Stomach (tissue), 9 donors: Measurements from ENCODE around the gene FCHO2. TPM values are rescaled to one million over a fixed set of nuclear protein-coding genes. Genes with fewer than 3 reads are reported as not detected.

Experiments
- DNase-seq, 2 donors: peaks; one replicate each; pipeline versions ENCODE4 v3.0.0 to v3.0.0-alpha.2; 2013 to 2019
- H3K27ac ChIP-seq, 5 donors: fragments of 200-600 bp in 4 of 5; sonication (generic) in 4 of 5; one replicate each; pipeline ENCODE4 v1.5.1; 2013 to 2019; ENCODE audit warnings: mild to moderate bottlenecking in 1 of 5, moderate library complexity in 1 of 5
- H3K27me3 ChIP-seq, 3 donors: fragments of 200-600 bp; sonication (generic); one replicate each; pipeline ENCODE4 v1.5.1; 2017 to 2019; ENCODE audit warnings: mixed run types in 1 of 3
- H3K36me3 ChIP-seq, 4 donors: fragments of 200-600 bp; sonication (generic); 1 replicate in 3 of 4; 2 replicates in 1 of 4; pipeline ENCODE4 v1.5.1; 2016 to 2019
- H3K4me1 ChIP-seq, 4 donors: fragments of 200-600 bp; sonication (generic); one replicate each; pipeline ENCODE4 v1.5.1; 2016 to 2019
- H3K4me3 ChIP-seq, 4 donors: fragments of 200-600 bp; sonication (generic) in 3 of 4; one replicate each; pipeline ENCODE4 v1.5.1; 2016 to 2019; ENCODE audit warnings: mild to moderate bottlenecking in 1 of 4
- H3K9me3 ChIP-seq, 4 donors: fragments of 200-600 bp; sonication (generic); one replicate each; pipeline ENCODE4 v1.5.1; 2016 to 2019
- EP300 ChIP-seq: sonication (generic); formaldehyde crosslinking; IDR thresholded peaks from one replicate; pipeline ENCODE4 v1.6.1; 2017; ENCODE audit warnings: antibody characterized with exemption
- POLR2A ChIP-seq, 4 donors: fragments of 450-650 bp; IDR thresholded peaks; one replicate each; pipeline ENCODE4 v1.6.1; 2016; ENCODE audit warnings: antibody characterized with exemption in 4 of 4, control low read depth in 2 of 4, mild to moderate bottlenecking in 1 of 4, moderate library complexity in 1 of 4
- POLR2AphosphoS5 ChIP-seq, 3 donors: sonication (generic); formaldehyde crosslinking; IDR thresholded peaks; one replicate each; pipeline ENCODE4 v1.6.1; 2016; ENCODE audit warnings: antibody characterized with exemption in 3 of 3
- WGBS, 5 donors: extraction: QIAGEN DNeasy Blood & Tissue Kit in 3 of 5; methylation state at CpG; one replicate each; pipeline versions ENCODE4 v1.1.5 to v1.1.7; 2013 to 2018; 5-methylcytosine and 5-hydroxymethylcytosine counted together
- intact Hi-C: fragments of 100-400 bp; cut with DNase I; formaldehyde crosslinking; loops from one replicate; pipeline ENCODE4 v1.15.1; 2023; ENCODE audit warnings: low total_unique reads
- polyA plus RNA-seq, 3 donors: library from polyadenylated mRNA; stranded (reverse); fragments of 200-250 nt; gene quantifications; one replicate each; pipeline ENCODE4 v1.2.3, GENCODE V29; 2013
- total RNA-seq, 5 donors: library from RNA; depleted of rRNA; stranded (reverse); fragments of >200 nt; gene quantifications; one replicate each; pipeline versions ENCODE4 v1.1.0 to v1.2.3, GENCODE V29; 2014 to 2016
- TF ChIP-seq, protein P1 (sequence below), 7 experiments: fragments of 450-650 bp in 4 of 7; fragments of 200-600 bp in 3 of 7; sonication (generic) in 3 of 7; IDR thresholded peaks; one replicate each; pipeline ENCODE4 v1.5.1; 2016 to 2019; ENCODE audit warnings: antibody characterized with exemption in 7 of 7, control low read depth in 2 of 7, mild to moderate bottlenecking in 1 of 7
- donor health status: healthy with polysubstance abuse.
- donor health status: Bipolar disorder and iron deficiency.
- donor health status: healthy.

The FCHO2 gene
- total and polyA plus RNA-seq, 8 donors: 6.9 to 46.1 (median 13.8) TPM

DNA sequence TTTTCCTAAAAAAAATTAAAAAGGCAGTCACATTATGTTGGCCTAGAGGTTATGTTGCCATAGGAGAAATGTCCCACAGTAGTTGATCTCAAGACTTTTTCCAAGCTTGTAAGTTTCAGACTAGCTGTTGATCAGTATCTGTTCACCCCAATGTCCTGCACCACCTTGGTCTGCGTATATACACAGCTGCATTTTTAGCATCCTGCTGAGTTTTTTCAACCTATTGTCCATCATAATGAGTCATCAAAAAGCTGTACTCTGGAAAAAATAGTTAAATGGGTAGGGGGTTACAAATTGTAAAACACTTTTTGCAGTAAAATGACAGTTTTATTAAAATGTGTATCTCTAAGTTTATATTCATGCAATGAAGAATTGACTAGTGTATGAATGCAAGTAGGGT, 111.4 kb downstream of the FCHO2 start:
- TF ChIP-seq, protein P1, sequence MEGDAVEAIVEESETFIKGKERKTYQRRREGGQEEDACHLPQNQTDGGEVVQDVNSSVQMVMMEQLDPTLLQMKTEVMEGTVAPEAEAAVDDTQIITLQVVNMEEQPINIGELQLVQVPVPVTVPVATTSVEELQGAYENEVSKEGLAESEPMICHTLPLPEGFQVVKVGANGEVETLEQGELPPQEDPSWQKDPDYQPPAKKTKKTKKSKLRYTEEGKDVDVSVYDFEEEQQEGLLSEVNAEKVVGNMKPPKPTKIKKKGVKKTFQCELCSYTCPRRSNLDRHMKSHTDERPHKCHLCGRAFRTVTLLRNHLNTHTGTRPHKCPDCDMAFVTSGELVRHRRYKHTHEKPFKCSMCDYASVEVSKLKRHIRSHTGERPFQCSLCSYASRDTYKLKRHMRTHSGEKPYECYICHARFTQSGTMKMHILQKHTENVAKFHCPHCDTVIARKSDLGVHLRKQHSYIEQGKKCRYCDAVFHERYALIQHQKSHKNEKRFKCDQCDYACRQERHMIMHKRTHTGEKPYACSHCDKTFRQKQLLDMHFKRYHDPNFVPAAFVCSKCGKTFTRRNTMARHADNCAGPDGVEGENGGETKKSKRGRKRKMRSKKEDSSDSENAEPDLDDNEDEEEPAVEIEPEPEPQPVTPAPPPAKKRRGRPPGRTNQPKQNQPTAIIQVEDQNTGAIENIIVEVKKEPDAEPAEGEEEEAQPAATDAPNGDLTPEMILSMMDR (IDR thresholded peaks at IDR 0.05): no peak
- TF ChIP-seq POLR2A (IDR thresholded peaks at IDR 0.05) (no peak), POLR2AphosphoS5 (IDR thresholded peaks at IDR 0.05) (no peak), EP300 (no peak)
- Histone ChIP-seq H3K27me3 (no peaks in the 10 kb centered on the region), H3K4me1 (no peaks in the 10 kb centered on the region), H3K4me3 (no peak overlapping the region), H3K9me3 (no peaks in the 10 kb centered on the region), H3K36me3 (peaks cover 10 to 56% (median 50%) of the 10 kb centered on the region in 4 donors), H3K27ac (no peak overlapping the region)
- no peak for DNase-seq
- intact Hi-C loops: no loop called here
- 86 to 100% (median 94%) methylated on average over 1 of the region's 1 CpG for WGBS, 5 donors

DNA sequence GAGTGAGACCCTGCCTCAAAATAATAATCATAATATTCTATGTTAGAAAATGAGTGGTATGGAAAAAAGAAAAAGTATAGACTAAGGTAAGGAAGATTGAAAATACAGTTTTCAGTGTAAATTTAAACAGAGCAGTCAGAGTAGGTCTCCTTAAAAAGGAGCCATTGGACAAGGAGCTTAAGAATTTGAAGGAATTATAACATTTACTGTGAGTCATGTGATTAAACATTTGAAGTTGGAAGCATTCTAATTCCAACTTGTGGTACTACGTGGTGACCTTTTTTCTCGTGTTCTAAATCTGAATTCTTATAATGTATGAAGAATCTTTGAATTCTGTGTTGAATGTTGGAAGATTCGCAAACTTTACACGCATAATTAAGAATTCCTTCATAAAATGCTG, 125.3 kb downstream of the FCHO2 start:
- 75 to 96% (median 86%) methylated on average over 4 of the region's 4 CpGs for WGBS, 5 donors
- no peaks in the 10 kb centered on the region for H3K4me1 ChIP-seq
- intact Hi-C loops: loop anchor here (5.0 kb wide), 1 partner anchor 121 kb away; no protein-coding TSS in a partner anchor

DNA sequence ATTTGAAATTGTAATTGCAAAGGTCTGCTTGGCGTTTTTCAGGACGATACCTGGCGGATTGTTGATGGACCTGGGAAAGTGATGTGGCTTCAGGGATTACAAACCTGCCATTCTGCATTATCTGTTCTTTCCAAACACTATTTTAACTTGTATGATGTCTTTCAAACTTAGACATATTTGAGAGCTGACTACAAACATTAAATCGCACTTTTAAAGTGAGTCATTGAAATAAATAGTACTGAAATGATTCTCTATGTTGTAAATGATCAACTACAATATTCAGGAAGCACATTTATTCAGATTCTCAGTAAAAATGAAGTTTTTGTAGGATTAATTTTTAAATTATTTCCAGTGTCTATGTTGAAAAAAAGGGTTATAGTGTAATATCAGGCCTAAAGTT, 132.2 kb downstream of the FCHO2 start:
- H3K4me3 ChIP-seq: no peak overlapping the region
- WGBS, 5 donors: 74 to 87% (median 82%) methylated on average over 4 of the region's 4 CpGs
- intact Hi-C loops: no loop called here
- H3K27ac ChIP-seq: no peak overlapping the region
- no peak for TF ChIP-seq POLR2A (IDR thresholded peaks at IDR 0.05)
- TF ChIP-seq POLR2AphosphoS5 (IDR thresholded peaks at IDR 0.05): no peak
- TF ChIP-seq, protein P1 (IDR thresholded peaks at IDR 0.05): no peak
- TF ChIP-seq EP300: no peak
- peaks cover 3 to 74% (median 63%) of the 10 kb centered on the region in 4 donors for H3K36me3 ChIP-seq
- no peaks in the 10 kb centered on the region for H3K4me1 ChIP-seq
- no peaks in the 10 kb centered on the region for H3K9me3 ChIP-seq
- no peaks in the 10 kb centered on the region for H3K27me3 ChIP-seq
- DNase-seq: no peak

More for the DNA sequence above, 125.3 kb downstream of the FCHO2 start:
- Histone ChIP-seq H3K27ac (no peak overlapping the region), H3K9me3 (no peaks in the 10 kb centered on the region), H3K4me3 (no peak overlapping the region), H3K27me3 (no peaks in the 10 kb centered on the region), H3K36me3 (peaks cover 3 to 96% (median 91%) of the 10 kb centered on the region in 4 donors)
- TF ChIP-seq POLR2AphosphoS5 (IDR thresholded peaks at IDR 0.05): no peak
- TF ChIP-seq, protein P1 (IDR thresholded peaks at IDR 0.05): no peak
- no peak for TF ChIP-seq EP300
- no peak for TF ChIP-seq POLR2A (IDR thresholded peaks at IDR 0.05)
- no peak for DNase-seq

DNA sequence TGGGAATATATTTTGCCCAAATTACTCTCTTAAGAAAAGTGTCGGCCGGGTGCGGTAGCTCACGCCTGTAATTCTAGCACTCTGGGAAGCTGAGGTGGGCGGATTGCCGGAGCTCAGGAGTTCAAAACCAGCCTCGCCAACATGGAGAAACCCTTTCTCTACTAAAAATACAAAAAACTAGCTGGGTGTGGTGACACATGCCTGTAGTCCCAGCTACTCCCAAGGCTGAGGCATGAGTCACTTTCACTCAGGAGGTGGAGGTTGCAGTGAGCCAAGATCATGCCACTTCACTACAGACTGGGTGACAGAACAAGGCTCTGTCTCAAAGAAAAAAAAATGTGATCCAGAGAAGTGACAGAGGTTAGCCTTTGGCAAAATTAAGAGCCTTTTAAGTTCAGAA, 138.1 kb downstream of the FCHO2 start:
- Histone ChIP-seq H3K36me3 (peaks cover 0 to 24% (median 14%) of the 10 kb centered on the region in 4 donors), H3K27me3 (no peaks in the 10 kb centered on the region), H3K27ac (no peak overlapping the region), H3K4me3 (no peak overlapping the region), H3K4me1 (no peaks in the 10 kb centered on the region), H3K9me3 (peaks cover 0 to 13% (median 2%) of the 10 kb centered on the region in 4 donors)
- peak in 1 of 2 donors; percentile 44 for DNase-seq
- TF ChIP-seq POLR2AphosphoS5 (IDR thresholded peaks at IDR 0.05): no peak
- TF ChIP-seq, protein P1 (IDR thresholded peaks at IDR 0.05): no peak
- no peak for TF ChIP-seq POLR2A (IDR thresholded peaks at IDR 0.05)
- no peak for TF ChIP-seq EP300
- WGBS, 5 donors: 88 to 96% (median 92%) methylated on average over 7 of the region's 7 CpGs
- intact Hi-C loops: no loop called here
